HG02840 (cell line): ENCODE data around the gene RNPEPL1.
"Not testable (repeated sequence)": the region's sequence is repeated elsewhere in the genome, so short reads cannot be mapped to it uniquely, and the experiment has no call there.

Source experiments
- ATAC-seq: cut with Tn5 transposase; IDR thresholded peaks from one replicate; pipeline ENCODE4 v1.9.1; 2021; ENCODE audit warnings: mild to moderate bottlenecking, moderate library complexity, moderate number of reproducible peaks; ENCODE audit not compliant: unreplicated experiment, low FRiP score

RNPEPL1 gene

GRCh38 chr2:240602266-240603050 lies 34.2 kb downstream of the RNPEPL1 start:
- no peak for ATAC-seq

- ATAC-seq: no peak
Observed at GRCh38 chr2:240603081-240603835, 35.0 kb downstream of the RNPEPL1 start.

- no peak for ATAC-seq
Observed at GRCh38 chr2:240603846-240604245, 35.6 kb downstream of the RNPEPL1 start.

GRCh38 chr2:240604291-240604938 lies 36.1 kb downstream of the RNPEPL1 start:
- no peak for ATAC-seq

GRCh38 chr2:240604939-240605716 lies 36.8 kb downstream of the RNPEPL1 start:
- ATAC-seq: no peak

GRCh38 chr2:240605867-240606743 lies 37.8 kb downstream of the RNPEPL1 start:
- no peak for ATAC-seq

DNA sequence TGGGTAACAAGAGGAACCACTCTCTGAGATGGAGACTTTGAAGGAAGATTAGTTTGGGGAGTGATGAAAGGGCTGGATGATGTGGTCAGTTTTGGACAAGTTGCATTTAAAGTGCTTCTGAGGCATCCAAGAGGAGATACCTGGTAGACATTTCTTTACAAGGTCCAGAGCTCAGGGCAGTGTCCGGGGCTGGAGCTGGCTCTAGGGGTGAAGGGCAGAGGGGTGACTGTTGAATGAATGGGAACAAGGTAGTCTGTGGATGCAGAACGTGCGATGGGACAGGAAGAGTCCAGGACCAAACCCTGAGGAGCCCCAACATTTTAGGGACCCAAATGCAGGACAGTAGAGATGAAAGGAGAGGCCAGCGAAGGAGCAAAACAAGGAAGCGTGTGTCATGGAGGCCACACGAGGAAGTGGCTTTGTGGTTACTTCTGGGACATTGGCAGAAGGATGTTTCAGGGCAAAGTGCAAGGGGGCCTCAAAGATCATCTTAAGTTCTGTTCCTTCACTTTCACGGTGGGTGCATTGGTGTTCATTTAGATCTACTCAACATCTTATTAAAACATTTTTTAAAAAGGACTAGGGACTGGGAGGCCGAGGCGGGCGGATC lies 43.4 kb downstream of the RNPEPL1 start:
- ATAC-seq: no peak

- no peak for ATAC-seq
Observed at GRCh38 chr2:240613781-240614180, 45.5 kb downstream of the RNPEPL1 start.

- no peak for ATAC-seq
Observed at GRCh38 chr2:240614391-240614790, 46.1 kb downstream of the RNPEPL1 start.

- ATAC-seq: no peak
Observed at GRCh38 chr2:240615396-240615795, 47.1 kb downstream of the RNPEPL1 start.

DNA sequence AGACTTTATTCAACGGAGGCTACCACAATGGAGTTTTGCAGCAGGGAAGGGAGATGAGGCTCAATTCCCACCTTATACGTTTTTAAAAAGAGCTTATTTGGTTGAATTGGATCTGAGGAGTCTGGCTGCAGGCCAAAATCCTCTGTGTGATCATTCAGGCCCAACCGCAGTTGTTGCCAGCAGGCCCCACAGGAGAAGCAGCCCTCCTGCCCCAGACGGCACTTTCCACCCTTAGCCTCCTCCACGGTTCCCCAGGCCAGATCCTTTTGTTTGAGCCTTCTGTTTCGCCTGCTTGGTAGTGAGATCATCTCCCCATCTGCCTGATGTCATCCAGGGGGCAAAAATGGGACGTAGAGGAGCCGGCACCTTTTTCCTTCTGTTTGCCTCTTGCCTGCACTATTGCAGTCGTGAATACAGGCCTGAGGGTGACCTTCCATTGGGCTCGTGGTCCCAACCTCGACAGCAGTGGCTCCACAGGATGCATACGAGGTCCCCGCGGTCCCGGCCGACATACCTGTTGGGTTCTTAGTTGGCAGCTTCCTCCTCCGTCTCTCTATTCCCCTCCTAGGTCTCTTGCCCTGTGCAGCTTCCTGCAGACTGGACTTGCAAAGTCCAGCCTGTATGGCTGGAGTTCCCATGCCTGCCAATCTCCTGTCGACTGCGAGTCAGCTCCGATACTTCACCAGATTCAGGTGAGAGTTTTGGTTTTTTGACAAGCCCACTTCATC lies 47.7 kb downstream of the RNPEPL1 start:
- no peak for ATAC-seq

GRCh38 chr2:240616860-240617666 lies 48.8 kb downstream of the RNPEPL1 start:
- not testable (repeated sequence) for ATAC-seq

DNA sequence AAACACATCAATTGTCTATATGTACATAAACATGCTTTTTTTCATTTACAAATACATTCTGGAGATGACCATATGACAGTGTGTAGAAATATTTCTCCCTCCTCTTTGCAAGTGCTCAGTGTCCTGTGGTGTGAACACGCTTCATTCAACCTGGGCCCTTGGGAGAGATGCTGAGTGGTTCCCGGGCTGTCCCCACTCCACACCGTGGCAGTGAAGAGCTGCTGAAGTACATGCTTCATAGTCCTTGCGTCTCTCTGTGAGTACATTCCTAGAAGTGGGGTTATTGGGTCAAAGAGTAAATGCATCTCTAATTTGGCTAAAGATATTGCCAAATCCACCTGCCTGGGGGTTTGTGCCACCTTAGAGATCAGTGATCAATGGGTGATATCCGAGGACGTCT lies 50.5 kb downstream of the RNPEPL1 start:
- no peak for ATAC-seq

GRCh38 chr2:240619506-240620148 lies 51.3 kb downstream of the RNPEPL1 start:
- no peak for ATAC-seq

- no peak for ATAC-seq
Observed at GRCh38 chr2:240620149-240620731, 52.0 kb downstream of the RNPEPL1 start.

DNA sequence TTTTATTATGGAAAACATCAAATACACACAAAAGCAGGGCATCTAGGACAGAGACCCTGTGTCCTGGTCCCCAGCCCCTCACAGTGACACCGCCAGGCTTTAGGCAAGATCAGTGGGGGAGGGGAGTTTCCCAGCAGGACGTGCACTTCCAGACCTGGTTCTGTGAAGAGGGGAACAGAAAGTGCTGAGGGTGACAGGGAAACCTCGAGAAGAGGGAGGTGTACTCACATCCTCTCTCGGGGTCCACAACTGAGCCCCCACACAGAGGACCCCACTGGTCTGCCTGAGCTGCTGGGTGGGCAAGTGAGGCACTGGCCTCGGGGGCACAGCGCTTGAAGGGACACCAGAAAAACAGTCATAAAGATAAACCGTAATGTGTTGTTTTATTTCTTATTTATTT lies 52.6 kb downstream of the RNPEPL1 start:
- ATAC-seq: no peak

DNA sequence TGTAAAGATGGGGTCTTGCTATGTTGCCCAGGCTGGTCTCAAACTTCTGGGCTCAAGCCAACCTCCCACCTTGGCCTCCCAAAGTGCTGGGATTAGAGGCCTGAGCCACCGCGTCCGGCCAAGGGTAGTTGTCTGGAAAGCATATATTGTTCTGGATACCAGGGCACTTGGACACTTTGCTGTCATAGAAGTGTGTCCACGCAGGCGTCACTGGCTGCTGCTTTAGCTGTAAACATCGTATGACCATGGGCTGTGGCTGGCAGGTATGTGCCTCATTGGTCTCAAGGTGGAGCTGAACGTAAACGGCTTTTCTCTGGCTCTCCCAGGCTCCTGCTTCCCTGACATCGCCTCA lies 53.8 kb downstream of the RNPEPL1 start:
- no peak for ATAC-seq
